ENCODE measurements around the gene FGF11. TPM values are rescaled to one million over a fixed set of nuclear protein-coding genes. Genes with fewer than 3 reads are reported as not detected.
A peak's percentile ranks its signal among the peaks of the same experiment; 100 is the strongest.

Gene FGF11
- polyA plus RNA-seq (2012; ENCODE audit: insufficient read depth, insufficient read length), result 2.5 TPM

GRCh38 chr17:7439462-7440112 lies at the start of gene FGF11:
TSS of gene FGF11 (plus strand) at chr17:7439512. CDS start at chr17:7439621, 109 bp downstream.
- DNase-seq (ENCODE audit: low read depth, low spot score), result no peak
- H3K4me3 ChIP-seq (ENCODE audit: low read length), result no peak within 1 kb of the TSS

DNA sequence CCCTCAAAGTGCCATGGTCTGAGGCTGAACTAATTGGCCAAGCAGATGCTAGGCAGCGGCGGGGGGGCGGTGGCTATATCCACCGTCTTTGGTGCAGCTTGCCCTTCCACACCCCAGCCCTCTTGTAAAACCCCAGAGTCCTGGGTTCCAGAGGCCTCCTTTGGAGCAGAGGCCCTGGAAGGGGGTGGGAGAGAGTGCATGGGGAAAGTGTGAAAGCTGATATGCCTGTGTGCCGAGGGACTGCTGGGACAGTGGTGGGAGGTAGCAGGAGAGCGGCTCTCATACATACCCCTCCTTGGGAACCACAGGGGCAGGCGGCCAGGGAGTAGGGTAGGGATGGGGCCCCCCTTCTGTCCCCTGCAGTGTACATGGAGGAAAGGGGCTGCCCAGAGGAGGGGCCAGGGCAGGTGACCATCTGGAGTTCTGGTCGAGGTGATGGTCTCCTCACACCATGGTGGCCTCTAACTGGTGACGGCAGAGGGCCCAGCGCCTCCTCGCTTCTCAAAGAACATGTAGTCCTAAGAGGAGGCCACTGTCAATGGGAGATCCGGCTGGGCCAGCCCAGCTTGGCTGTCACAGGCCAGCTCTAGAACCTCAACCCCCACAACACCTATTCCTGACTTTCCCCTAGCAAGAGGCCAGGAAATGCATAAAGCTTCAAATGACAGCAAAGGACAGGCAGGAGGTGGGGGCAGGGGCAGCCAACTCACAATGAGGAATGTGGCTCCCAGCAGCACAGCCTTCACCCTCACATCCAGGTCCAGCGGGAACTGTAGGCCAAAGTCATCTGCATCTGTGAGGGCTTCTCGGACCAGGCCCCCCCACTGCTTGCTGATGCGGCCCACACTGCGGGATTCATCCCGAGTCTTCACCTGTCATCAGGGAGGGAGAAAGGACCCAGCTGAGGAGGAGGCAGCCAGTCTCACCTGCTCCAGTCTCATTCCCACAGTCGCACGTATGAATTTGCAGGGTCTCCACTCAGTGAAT lies 49.1 kb upstream of the FGF11 start:
- no peak for DNase-seq (ENCODE audit: low read depth, low spot score)
- H3K4me3 ChIP-seq (ENCODE audit: low read length), result no peak overlapping the region

DNA sequence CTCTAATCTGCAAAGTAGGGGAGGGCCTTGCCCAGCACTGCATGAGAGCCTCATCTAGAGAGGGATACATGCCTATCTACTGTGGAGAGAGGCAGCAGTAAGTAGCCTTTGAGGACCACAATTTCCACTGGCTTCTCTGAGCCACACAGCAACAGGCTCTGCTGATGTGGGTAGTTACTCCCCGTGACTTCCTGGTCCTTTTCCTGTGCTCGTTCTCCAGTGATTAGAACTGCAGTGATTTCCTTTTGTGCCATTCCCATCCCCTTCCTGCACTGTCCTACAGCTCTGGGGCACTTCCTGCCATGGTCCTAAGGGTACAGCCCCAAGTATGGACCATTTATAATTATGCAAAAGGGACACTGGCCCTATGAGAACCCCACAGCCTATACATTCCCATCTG lies 48.0 kb upstream of the FGF11 start:
- H3K4me3 ChIP-seq (ENCODE audit: low read length), result no peak overlapping the region

GRCh38 chr17:7392696-7393612 lies 46.4 kb upstream of the FGF11 start:
- DNase-seq (ENCODE audit: low read depth, low spot score), result no peak
- H3K4me3 ChIP-seq (ENCODE audit: low read length), result no peak overlapping the region

More for the DNA sequence above, 48.0 kb upstream of the FGF11 start:
- no peak for DNase-seq (ENCODE audit: low read depth, low spot score)

GRCh38 chr17:7393613-7394451 lies 45.5 kb upstream of the FGF11 start:
- DNase-seq (ENCODE audit: low read depth, low spot score), result no peak
- peak overlapping the region; percentile 60 for H3K4me3 ChIP-seq (ENCODE audit: low read length)

- peak within 1 kb of the TSS; percentile 60 for H3K4me3 ChIP-seq (ENCODE audit: low read length)
- DNase-seq (ENCODE audit: low read depth, low spot score), result peak; percentile 30
Observed at GRCh38 chr17:7394452-7395191, 44.7 kb upstream of the FGF11 start, which contains the start of gene PLSCR3. TSS of gene PLSCR3 (minus strand) at chr17:7394525. CDS start at chr17:7394110, 415 bp downstream.

DNA sequence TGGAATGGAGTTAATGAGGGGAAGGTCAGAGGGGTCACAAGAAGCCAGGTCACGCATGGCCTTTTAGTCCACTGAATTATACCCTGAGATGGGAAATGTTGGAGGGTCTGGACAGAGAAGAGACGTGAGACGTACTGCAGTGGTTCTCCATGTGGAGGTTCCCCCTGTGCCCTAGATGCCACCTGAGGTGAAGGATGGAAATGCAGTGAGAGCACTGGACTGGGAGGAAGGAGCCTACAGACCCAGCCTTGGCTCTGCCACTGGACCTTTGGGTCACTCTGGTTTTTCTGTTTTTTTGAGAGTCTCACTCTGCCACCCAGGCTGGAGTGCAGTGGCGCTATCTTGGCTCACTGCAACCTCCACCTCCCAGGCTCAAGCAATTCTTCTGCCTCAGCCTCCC lies 43.2 kb upstream of the FGF11 start:
- no peak overlapping the region for H3K4me3 ChIP-seq (ENCODE audit: low read length)
- no peak for DNase-seq (ENCODE audit: low read depth, low spot score)

- H3K4me3 ChIP-seq (ENCODE audit: low read length), result no peak overlapping the region
- no peak for DNase-seq (ENCODE audit: low read depth, low spot score)
Observed at GRCh38 chr17:7398612-7399011, 40.7 kb upstream of the FGF11 start.

DNA sequence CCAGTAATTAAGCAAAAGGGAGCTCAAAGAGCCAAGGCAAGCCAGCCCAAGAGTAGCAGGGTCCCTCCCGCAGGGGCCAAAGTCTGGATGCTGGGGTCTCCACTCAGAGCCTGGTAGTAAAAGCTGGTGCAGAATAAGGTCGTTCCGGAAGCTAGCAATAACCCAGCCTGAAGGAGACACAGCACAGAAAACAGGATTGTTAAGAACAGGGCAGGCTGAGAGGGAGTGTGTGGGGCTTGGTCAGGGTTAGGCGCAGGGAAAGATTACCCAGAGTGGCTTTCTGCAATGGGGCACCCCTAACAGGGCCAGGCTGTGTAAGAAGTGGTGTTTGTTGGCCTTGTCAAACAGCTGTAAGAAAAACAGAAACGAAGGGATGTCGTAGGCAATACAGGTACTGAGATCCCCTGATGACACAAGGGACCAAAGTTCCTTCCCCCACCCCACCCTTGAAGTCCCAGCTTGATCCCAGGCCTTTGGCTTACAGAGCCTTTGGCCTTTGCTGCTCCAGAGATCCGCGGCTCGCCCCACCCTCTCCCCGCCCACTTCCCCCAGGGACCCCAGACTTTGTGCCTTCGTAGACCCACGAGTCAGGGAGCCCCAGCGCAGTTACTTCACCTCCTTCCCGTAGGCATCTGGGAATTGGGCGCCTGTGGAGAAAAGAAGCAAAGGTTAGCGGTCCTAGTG lies 36.1 kb upstream of the FGF11 start:
- DNase-seq (ENCODE audit: low read depth, low spot score), result no peak
- peak overlapping the region; percentile 85 for H3K4me3 ChIP-seq (ENCODE audit: low read length)

- peak overlapping the region; percentile 85 for H3K4me3 ChIP-seq (ENCODE audit: low read length)
- no peak for DNase-seq (ENCODE audit: low read depth, low spot score)
Observed at GRCh38 chr17:7403727-7403976, 35.7 kb upstream of the FGF11 start.

DNA sequence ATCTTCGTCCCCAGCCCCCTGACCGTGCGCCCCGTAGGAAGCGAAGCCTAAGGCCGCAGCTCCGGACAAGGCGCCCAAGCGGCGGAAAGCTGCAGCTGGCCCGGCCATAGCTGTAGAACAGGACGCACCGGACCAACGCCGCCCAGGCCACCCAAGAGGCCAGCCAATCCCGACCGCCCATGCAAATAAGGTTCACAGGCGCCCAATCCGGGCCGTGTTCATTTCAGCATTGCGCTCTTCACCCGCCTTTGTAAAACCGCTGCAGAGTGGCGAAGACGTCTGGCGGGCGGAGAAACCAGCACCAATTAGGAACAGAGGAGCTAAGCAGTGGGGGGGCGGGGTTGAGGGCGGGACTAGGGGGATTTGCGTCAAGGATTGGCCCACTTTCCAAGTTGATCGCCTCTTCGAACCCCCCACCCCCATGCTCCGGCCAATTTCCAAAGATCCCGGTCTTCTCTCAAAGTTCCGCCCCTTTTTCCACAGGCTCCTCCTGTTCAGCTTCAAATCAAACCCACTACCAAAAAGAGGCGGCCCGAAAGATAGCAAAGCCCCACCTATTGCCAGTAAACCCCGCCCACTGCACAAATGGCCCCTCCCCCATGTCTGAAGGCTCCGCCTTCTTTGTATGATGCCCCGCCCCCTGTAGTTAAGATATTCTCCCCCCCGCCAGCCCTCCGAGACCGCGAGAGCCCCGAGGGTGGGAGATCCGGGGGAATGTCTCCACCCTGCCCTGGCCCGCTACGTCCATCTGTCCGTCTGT lies 35.2 kb upstream of the FGF11 start, which contains the start of gene TMEM256:
TMEM256 (minus strand) TSS at position 121 of the 760 bp plus-strand sequence; CDS start at position 108, 13 bp downstream.
- peak; percentile 98 for DNase-seq (ENCODE audit: low read depth, low spot score)
- H3K4me3 ChIP-seq (ENCODE audit: low read length), result peak within 1 kb of the TSS; percentile 85

- DNase-seq (ENCODE audit: low read depth, low spot score), result peak; percentile 14
- peak overlapping the region; percentile 85 for H3K4me3 ChIP-seq (ENCODE audit: low read length)
Observed at GRCh38 chr17:7404737-7405349, 34.5 kb upstream of the FGF11 start.

- no peak for DNase-seq (ENCODE audit: low read depth, low spot score)
- peak overlapping the region; percentile 85 for H3K4me3 ChIP-seq (ENCODE audit: low read length)
Observed at GRCh38 chr17:7405350-7406234, 33.7 kb upstream of the FGF11 start.

GRCh38 chr17:7406235-7406825 lies 33.0 kb upstream of the FGF11 start:
- DNase-seq (ENCODE audit: low read depth, low spot score), result no peak
- H3K4me3 ChIP-seq (ENCODE audit: low read length), result no peak overlapping the region

DNA sequence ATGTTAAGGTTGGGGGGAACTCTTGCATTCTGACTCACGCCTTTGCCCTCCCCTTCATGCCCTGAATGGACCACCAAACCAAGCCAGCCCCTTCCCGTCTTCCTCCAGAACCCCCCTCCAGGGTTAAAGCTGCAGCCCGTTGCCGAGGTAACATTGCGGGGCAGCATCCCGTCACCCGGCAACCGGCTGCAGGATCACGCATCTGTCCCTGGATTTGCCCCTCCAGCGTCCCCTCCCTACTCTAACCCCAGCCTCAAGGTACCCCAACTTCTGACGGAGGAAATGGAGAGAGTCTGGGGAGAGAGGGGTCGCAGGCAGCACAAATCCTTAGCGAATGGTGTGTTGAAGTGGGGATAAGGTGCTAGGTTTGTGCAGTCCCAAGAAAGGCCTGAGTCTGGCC lies 32.2 kb upstream of the FGF11 start:
- no peak overlapping the region for H3K4me3 ChIP-seq (ENCODE audit: low read length)
- no peak for DNase-seq (ENCODE audit: low read depth, low spot score)
